IMR-90 (cell line): Measurements from ENCODE around the gene LMNTD2. TPM values are rescaled to one million over a fixed set of nuclear protein-coding genes. Genes with fewer than 3 reads are reported as not detected.
A peak's percentile ranks its signal among the peaks of the same experiment; 100 is the strongest.

Source experiments
- ATAC-seq: fragments of 200-7000 bp; cut with Tn5 transposase; 2 replicates; pipeline ENCODE4 v1.9.1; 2020; ENCODE audit warnings: low read depth, mild to moderate bottlenecking, moderate library complexity
- BruUV-seq: library from RNA; stranded (reverse); fragments of 400-500 nt; replicated peaks from 2 replicates; lab custom pipeline; 2021; lab: Mats Ljungman, UMichigan
- CTCF ChIA-PET: fragments of 300-600 bp; formaldehyde crosslinking; extraction: SDS; loops from one replicate; lab custom pipeline; 2021; ENCODE audit warnings: antibody characterized with exemption; lab: Yijun Ruan, JAX
- POLR2A ChIA-PET: fragments of 300-600 bp; sonication (Branson Sonifier 250); formaldehyde crosslinking; loops from one replicate; lab custom pipeline; 2022; ENCODE audit warnings: antibody characterized with exemption; ENCODE audit not compliant: unreplicated experiment; lab: Charles Lee
- DNase-seq: peaks from one replicate; pipeline ENCODE4 v3.0.0; 2013
- H2AFZ ChIP-seq: replicated peaks from 2 replicates; pipeline ENCODE3; 2013; ENCODE audit warnings: low read length, mild to moderate bottlenecking; ENCODE audit not compliant: poor library complexity
- H2AK5ac ChIP-seq: 2 replicates; pipeline ENCODE4 v1.6.1; 2013; ENCODE audit warnings: low read depth, low read length, inconsistent platforms
- H2AK9ac ChIP-seq: replicated peaks from 2 replicates; pipeline ENCODE3; 2013; ENCODE audit warnings: mild to moderate bottlenecking, low read depth, low read length, moderate library complexity; ENCODE audit not compliant: poor library complexity
- H2BK120ac ChIP-seq: 2 replicates; pipeline ENCODE4 v1.6.1; 2013; ENCODE audit warnings: low read depth, low read length, inconsistent platforms
- H2BK15ac ChIP-seq: 3 replicates; pipeline ENCODE4 v1.6.1; 2013; ENCODE audit warnings: low read depth, low read length, inconsistent platforms
- H2BK20ac ChIP-seq: 2 replicates; pipeline ENCODE4 v1.6.1; 2013; ENCODE audit warnings: low read depth, mild to moderate bottlenecking, inconsistent platforms, low read length, moderate library complexity
- H2BK5ac ChIP-seq: 2 replicates; pipeline ENCODE4 v1.6.1; 2013; ENCODE audit warnings: mild to moderate bottlenecking, low read depth, low read length, inconsistent platforms; ENCODE audit not compliant: poor library complexity, severe bottlenecking
- H3K14ac ChIP-seq: replicated peaks from 2 replicates; pipeline ENCODE4 v1.6.1; 2013; ENCODE audit warnings: low read depth, low read length, inconsistent platforms
- H3K18ac ChIP-seq: 2 replicates; pipeline ENCODE4 v1.6.1; 2013; ENCODE audit warnings: low read depth, low read length, control low read depth
- H3K23ac ChIP-seq: 2 replicates; pipeline ENCODE4 v1.6.1; 2013; ENCODE audit warnings: low read depth, low read length, inconsistent platforms
- H3K27ac ChIP-seq: 2 replicates; pipeline ENCODE4 v1.5.1; 2013; ENCODE audit warnings: mild to moderate bottlenecking, control low read depth, low read length; ENCODE audit not compliant: insufficient read depth
- H3K27me3 ChIP-seq: 2 replicates; pipeline ENCODE4 v1.6.1; 2013; ENCODE audit warnings: low read length; ENCODE audit not compliant: control insufficient read depth, insufficient read depth
- H3K36me3 ChIP-seq: 2 replicates; pipeline ENCODE4 v1.6.1; 2013; ENCODE audit warnings: low read length, mixed read lengths; ENCODE audit not compliant: control insufficient read depth, insufficient read depth
- H3K4ac ChIP-seq: 2 replicates; pipeline ENCODE4 v1.6.1; 2013; ENCODE audit warnings: low read depth, low read length, inconsistent platforms
- H3K4me1 ChIP-seq: 2 replicates; pipeline ENCODE4 v1.6.1; 2013; ENCODE audit warnings: low read length, mixed read lengths; ENCODE audit not compliant: control insufficient read depth, insufficient read depth
- H3K4me2 ChIP-seq: 2 replicates; pipeline ENCODE4 v1.6.1; 2013; ENCODE audit warnings: low read depth, mild to moderate bottlenecking, control low read depth, low read length, moderate library complexity
- H3K4me3 ChIP-seq: 2 replicates; pipeline ENCODE4 v1.5.1; 2013; ENCODE audit warnings: low read depth, mild to moderate bottlenecking, control low read depth, low read length, moderate library complexity; ENCODE audit not compliant: insufficient read depth
- H3K56ac ChIP-seq: 2 replicates; pipeline ENCODE4 v1.6.1; 2013; ENCODE audit warnings: low read length, inconsistent platforms; ENCODE audit not compliant: insufficient read depth; ENCODE audit errors: extremely low read depth
- H3K79me1 ChIP-seq, 2 experiments: 2 replicates each; pipeline ENCODE4 v1.6.1; 2013; ENCODE audit warnings: low read length in 2 of 2, inconsistent platforms in 1 of 2, low read depth in 1 of 2
- H3K9ac ChIP-seq: 2 replicates; pipeline ENCODE4 v1.6.1; 2013; ENCODE audit warnings: low read depth, low read length, control low read depth
- H3K9me1 ChIP-seq: 2 replicates; pipeline ENCODE4 v1.6.1; 2013; ENCODE audit warnings: low read length, inconsistent platforms; ENCODE audit not compliant: insufficient read depth
- H3K9me3 ChIP-seq: 2 replicates; pipeline ENCODE4 v1.6.1; 2013; ENCODE audit warnings: low read length; ENCODE audit not compliant: control insufficient read depth, insufficient read depth
- H4K20me1 ChIP-seq: 2 replicates; pipeline ENCODE4 v1.6.1; 2013; ENCODE audit warnings: low read length, inconsistent platforms; ENCODE audit not compliant: insufficient read depth
- H4K5ac ChIP-seq: 2 replicates; pipeline ENCODE4 v1.6.1; 2013; ENCODE audit warnings: mild to moderate bottlenecking, low read depth, low read length, control low read depth
- H4K8ac ChIP-seq, 2 experiments: 2 replicates each; pipeline ENCODE4 v1.6.1; 2013; ENCODE audit warnings: low read depth in 2 of 2, low read length in 2 of 2, control low read depth in 1 of 2, inconsistent platforms in 1 of 2
- H4K91ac ChIP-seq: 2 replicates; pipeline ENCODE4 v1.6.1; 2013; ENCODE audit warnings: low read depth, low read length, inconsistent platforms; ENCODE audit not compliant: insufficient read depth
- BHLHE40 ChIP-seq: fragments of 150-350 bp; IDR thresholded peaks from 2 replicates; pipeline ENCODE4 v1.6.1; 2016; ENCODE audit warnings: mild to moderate bottlenecking, low read depth, low read length
- MAZ ChIP-seq: IDR thresholded peaks from 2 replicates; pipeline ENCODE4 v1.6.1; 2012; ENCODE audit warnings: low read depth, mild to moderate bottlenecking, low read length, improper control_type of control experiment, moderate library complexity, borderline replicate concordance
- MXI1 ChIP-seq: IDR thresholded peaks from 2 replicates; pipeline ENCODE4 v1.6.1; 2012; ENCODE audit warnings: low read depth, mild to moderate bottlenecking, low read length, moderate library complexity, borderline replicate concordance
- RAD21 ChIP-seq: IDR thresholded peaks from 2 replicates; pipeline ENCODE4 v1.6.1; 2012; ENCODE audit warnings: low read length, improper control_type of control experiment
- WGBS, 2 experiments: methylation state at CpG; one replicate each; pipeline versions ENCODE4 v1.1.5 to v1.1.7; 2013; ENCODE audit warnings: missing lambda C conversion rate in 2 of 2; ENCODE audit not compliant: insufficient read length in 1 of 2; ENCODE audit errors: extremely low coverage in 2 of 2; 5-methylcytosine and 5-hydroxymethylcytosine counted together
- dilution Hi-C: fragments of 300-500 bp; cut with HindIII; formaldehyde crosslinking; loops from one replicate; pipeline ENCODE4 v1.14.3; 2018; ENCODE audit warnings: low sequenced_read_pairs; ENCODE audit not compliant: unreplicated experiment
- in situ Hi-C: fragments of 300-500 bp; cut with MboI; formaldehyde crosslinking; loops from 3 replicates; pipeline ENCODE4 v1.14.3; 2019; ENCODE audit warnings: low sequenced_read_pairs, inconsistent platforms, mixed read lengths
- intact Hi-C: fragments of 100-400 bp; cut with micrococcal nuclease; formaldehyde crosslinking; loops from 2 replicates; pipeline ENCODE4 v1.10.0; 2022
- polyA plus RNA-seq, 3 experiments: library from polyadenylated mRNA; depleted of rRNA; stranded (reverse); fragments of >200 nt; gene quantifications; 2 replicates each; pipeline ENCODE4 v1.2.3, GENCODE V29; 2012; ENCODE audit warnings: low replicate concordance in 1 of 3
- total RNA-seq: library from RNA; depleted of rRNA; stranded (reverse); fragments of >200 nt; gene quantifications from 2 replicates; pipeline ENCODE4 v1.2.3, GENCODE V29; 2012
- TF ChIP-seq, protein P1 (sequence below): conservative IDR thresholded peaks from 2 replicates; pipeline ENCODE4 v1.5.1; 2012; ENCODE audit warnings: mild to moderate bottlenecking, low read depth, low read length, improper control_type of control experiment

The LMNTD2 gene
- total and polyA plus RNA-seq, 2 of the 4 experiments (the other 2 are of a cell fraction), result 0.18 to 1.3 TPM

DNA sequence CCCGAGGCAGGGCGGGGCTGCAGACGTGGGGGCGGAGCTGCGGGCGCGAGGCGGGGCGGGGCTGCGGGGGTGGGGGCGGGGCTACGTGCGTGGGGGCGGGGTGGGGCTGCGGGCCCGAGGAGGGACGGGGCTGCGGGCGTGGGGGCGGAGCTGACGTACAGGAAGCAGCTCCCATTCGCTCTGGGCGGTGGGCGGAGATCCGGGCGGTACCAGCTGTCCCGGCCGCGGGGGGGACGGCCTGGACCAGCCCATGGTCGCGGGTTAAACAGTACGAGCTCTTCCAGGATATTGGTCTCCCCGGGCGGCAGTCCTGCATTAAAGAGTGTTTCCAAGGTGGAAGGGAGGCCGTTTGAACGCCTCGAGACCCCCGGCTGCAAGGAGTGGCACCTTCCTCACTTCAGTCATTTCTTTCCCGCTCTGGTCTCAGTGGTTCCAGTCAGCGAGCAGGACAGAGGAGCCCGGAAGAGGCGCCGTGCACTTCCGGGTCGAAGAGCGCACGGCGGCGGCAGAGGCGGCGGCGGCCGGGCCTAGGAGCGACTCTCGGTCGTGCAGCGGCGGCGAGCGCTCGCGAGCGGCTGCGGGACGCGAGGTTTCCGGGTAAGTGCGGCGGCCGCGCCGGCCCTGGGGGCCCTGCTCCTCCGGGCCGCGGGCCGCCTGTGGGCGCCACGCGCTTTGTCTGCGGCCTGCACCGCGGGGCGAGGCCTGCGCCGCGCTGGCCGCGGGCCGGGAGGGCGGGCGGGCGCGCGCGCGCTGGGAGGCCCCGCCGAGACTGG is 15.6 kb upstream of the LMNTD2 start, which contains the start of gene PHRF1 (continued):
- TF ChIP-seq MXI1 (peak; percentile 36; the same call in 1 of the 2 replicates), BHLHE40 (peak; percentile 99)

GRCh38 chr11:575313-575995 is 14.9 kb upstream of the LMNTD2 start:
- ChIA-PET CTCF (no interaction called here), POLR2A (no interaction called here)
- H3K4me2 ChIP-seq, result peak overlapping the region; percentile 92
- H3K9me3 ChIP-seq, result no peaks in the 10 kb centered on the region
- peak overlapping the region; percentile 96 for H3K4me3 ChIP-seq
- dilution Hi-C loops (no loop called here), intact Hi-C loops (no loop called here), in situ Hi-C loops (no loop called here)
- peak overlapping the region; percentile 53; the same call in 1 of the 2 replicates for H3K14ac ChIP-seq
- peak overlapping the region; percentile 60; the same call in 1 of the 2 replicates for H3K27ac ChIP-seq
- peak overlapping the region; percentile 23; the same call in 1 of the 2 replicates for H2AK5ac ChIP-seq
- H2BK15ac ChIP-seq, result no peak overlapping the region
- DNase-seq (no peak), ATAC-seq (peak; percentile 13)
- no peak overlapping the region for H3K18ac ChIP-seq
- peak overlapping the region; percentile 96 for H2AFZ ChIP-seq
- no peak overlapping the region for H2BK120ac ChIP-seq
- peaks cover 15% of the 10 kb centered on the region for H3K9me1 ChIP-seq
- H3K4me1 ChIP-seq, result peaks cover 16% of the 10 kb centered on the region
- H3K27me3 ChIP-seq, result no peaks in the 10 kb centered on the region; the same call in 1 of the 2 replicates
- peak overlapping the region; percentile 21; the same call in 1 of the 2 replicates for H4K91ac ChIP-seq
- H3K79me1 ChIP-seq, result peaks cover 2 to 27% of the 10 kb centered on the region in 2 experiments; a peak in 3 of 4 replicates
- peaks cover 44% of the 10 kb centered on the region for H4K20me1 ChIP-seq
- H4K8ac ChIP-seq, result peak overlapping the region in 1 of 2 experiments; percentile 47; a peak in 2 of 4 replicates
- no TSS peak for BruUV-seq
- H2BK20ac ChIP-seq, result no peak overlapping the region
- peak overlapping the region; percentile 84 for H3K9ac ChIP-seq
- H4K5ac ChIP-seq, result 0 out of 2 replicates have a peak overlapping the region, but pooled peaks have one; percentile 40
- H3K36me3 ChIP-seq, result peaks cover 3% of the 10 kb centered on the region; the same call in 1 of the 2 replicates
- TF ChIP-seq MAZ (peak; percentile 46; the same call in 1 of the 2 replicates), MXI1 (0 out of 2 replicates have a peak, but pooled peaks have one; percentile 31), RAD21 (no peak)
- TF ChIP-seq, protein P1, sequence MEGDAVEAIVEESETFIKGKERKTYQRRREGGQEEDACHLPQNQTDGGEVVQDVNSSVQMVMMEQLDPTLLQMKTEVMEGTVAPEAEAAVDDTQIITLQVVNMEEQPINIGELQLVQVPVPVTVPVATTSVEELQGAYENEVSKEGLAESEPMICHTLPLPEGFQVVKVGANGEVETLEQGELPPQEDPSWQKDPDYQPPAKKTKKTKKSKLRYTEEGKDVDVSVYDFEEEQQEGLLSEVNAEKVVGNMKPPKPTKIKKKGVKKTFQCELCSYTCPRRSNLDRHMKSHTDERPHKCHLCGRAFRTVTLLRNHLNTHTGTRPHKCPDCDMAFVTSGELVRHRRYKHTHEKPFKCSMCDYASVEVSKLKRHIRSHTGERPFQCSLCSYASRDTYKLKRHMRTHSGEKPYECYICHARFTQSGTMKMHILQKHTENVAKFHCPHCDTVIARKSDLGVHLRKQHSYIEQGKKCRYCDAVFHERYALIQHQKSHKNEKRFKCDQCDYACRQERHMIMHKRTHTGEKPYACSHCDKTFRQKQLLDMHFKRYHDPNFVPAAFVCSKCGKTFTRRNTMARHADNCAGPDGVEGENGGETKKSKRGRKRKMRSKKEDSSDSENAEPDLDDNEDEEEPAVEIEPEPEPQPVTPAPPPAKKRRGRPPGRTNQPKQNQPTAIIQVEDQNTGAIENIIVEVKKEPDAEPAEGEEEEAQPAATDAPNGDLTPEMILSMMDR, result no peak
- H3K56ac ChIP-seq, result no peak overlapping the region
- peak overlapping the region; percentile 35 for H2BK5ac ChIP-seq
- H2AK9ac ChIP-seq, result peak overlapping the region; percentile 83
- 1% methylated on average over 33 of the region's 81 CpGs; no CpG with 5 or more reads in 1 of the 2 experiments for WGBS, 2 experiments
- H3K23ac ChIP-seq, result peak overlapping the region; percentile 79; the same call in 1 of the 2 replicates
- H3K4ac ChIP-seq, result peak overlapping the region; percentile 73
